ENCODE results near the gene SLC8A2.

GRCh38 chr19:47503130-47503825 is 31.6 kb upstream of the SLC8A2 start:
- TF ChIP-seq CTCF (IDR thresholded peaks at IDR 0.05; ENCODE audit: poor library complexity, severe bottlenecking), result no peak
- TF ChIP-seq TAF1 (IDR thresholded peaks at IDR 0.05; ENCODE audit: low read depth), result no peak
- no peak for TF ChIP-seq RAD21 (conservative IDR thresholded peaks at IDR 0.05)
- no peak for TF ChIP-seq POLR2AphosphoS5 (IDR thresholded peaks at IDR 0.05)
- TF ChIP-seq EZH2 (IDR thresholded peaks at IDR 0.05; ENCODE audit: borderline replicate concordance, insufficient read depth, low read length, poor library complexity, severe bottlenecking), result no peak
- TF ChIP-seq REST (IDR thresholded peaks at IDR 0.05; ENCODE audit: borderline replicate concordance), result no peak
